Hypothalamus (tissue), 51 donors: Measurements from ENCODE around the gene ZNFX1.
"Not testable (repeated sequence)": the region's sequence is repeated elsewhere in the genome, so short reads cannot be mapped to it uniquely, and the experiment has no call there.

Source experiments
- DNase-seq, 51 donors: peaks; one replicate each; lab custom pipeline; 2025; lab: John Stamatoyannopoulos, UW

ZNFX1 gene

GRCh38 chr20:49219091-49219923 lies 58.5 kb downstream of the ZNFX1 start, which contains the start of gene DDX27:
Gene DDX27, plus strand, starts transcription at chr20:49219416. Its CDS starts 33 bp downstream, at chr20:49219449.
- DNase-seq, result peak; percentile 73 to 99 (median 95)

- peak in 8 of 51 donors; percentile 6 to 15 (median 9) for DNase-seq
Measured at GRCh38 chr20:49218739-49219090, 59.1 kb downstream of the ZNFX1 start.

- peak; percentile 15 to 95 (median 77) for DNase-seq
Measured at GRCh38 chr20:49216991-49217578, 60.8 kb downstream of the ZNFX1 start.

GRCh38 chr20:49215232-49215631 lies 62.6 kb downstream of the ZNFX1 start:
- DNase-seq, result no peak

- no peak for DNase-seq
Measured at GRCh38 chr20:49214571-49214970, 63.3 kb downstream of the ZNFX1 start.

- DNase-seq, result no peak
Measured at GRCh38 chr20:49210757-49211110, 67.1 kb downstream of the ZNFX1 start.

GRCh38 chr20:49210101-49210756 lies 67.6 kb downstream of the ZNFX1 start:
- no peak for DNase-seq

GRCh38 chr20:49207076-49207475 lies 70.8 kb downstream of the ZNFX1 start:
- no peak for DNase-seq

- no peak for DNase-seq
Measured at GRCh38 chr20:49203746-49204145, 74.1 kb downstream of the ZNFX1 start.

- DNase-seq, result no peak
Measured at GRCh38 chr20:49203011-49203410, 74.8 kb downstream of the ZNFX1 start.

- DNase-seq, result no peak
Measured at GRCh38 chr20:49199729-49200293, 78.0 kb downstream of the ZNFX1 start.

GRCh38 chr20:49192944-49193518 lies 84.8 kb downstream of the ZNFX1 start:
- DNase-seq, result not testable (repeated sequence)
